T-helper 17 cell (primary cell): ENCODE data around the gene TDG. TPM values are rescaled to one million over a fixed set of nuclear protein-coding genes. Genes with fewer than 3 reads are reported as not detected.
A peak's percentile ranks its signal among the peaks of the same experiment; 100 is the strongest.

Experiments used
- ATAC-seq: fragments of 150-1000 bp; cut with Tn5 transposase; 2 replicates; pipeline ENCODE4 v1.10.0; 2021; ENCODE audit warnings: mild to moderate bottlenecking, moderate library complexity
- DNase-seq, 3 donors: peaks; one replicate each; pipeline versions ENCODE4 v3.0.0 to v3.0.0-alpha.2; 2020 to 2021
- H3K9me3 ChIP-seq: one replicate; pipeline ENCODE4 v1.7.0; 2013; ENCODE audit warnings: low read length, mild to moderate bottlenecking; ENCODE audit not compliant: control insufficient read depth, poor library complexity, severe bottlenecking
- H3K27ac Mint-ChIP-seq: one replicate; pipeline ENCODE4 v1.8.0; 2022; ENCODE audit warnings: mild to moderate bottlenecking, moderate library complexity, mixed read lengths
- H3K27me3 Mint-ChIP-seq: one replicate; pipeline ENCODE4 v1.8.0; 2022; ENCODE audit warnings: mixed read lengths
- H3K36me3 Mint-ChIP-seq: one replicate; pipeline ENCODE4 v1.8.0; 2022; ENCODE audit warnings: low read depth, mixed read lengths
- H3K4me1 Mint-ChIP-seq: one replicate; pipeline ENCODE4 v1.8.0; 2022; ENCODE audit warnings: mild to moderate bottlenecking, mixed read lengths
- H3K4me3 Mint-ChIP-seq: one replicate; pipeline ENCODE4 v1.8.0; 2022; ENCODE audit warnings: mild to moderate bottlenecking, moderate library complexity, mixed read lengths
- total RNA-seq, 4 donors: library from RNA in 2 of 4; stranded (reverse) in 2 of 4; gene quantifications; one replicate each; pipeline ENCODE4 v1.2.3 and lab custom pipeline; 2022 to 2026

TDG gene
- total RNA-seq, result 10 to 100 TPM; 27.0 to 30.4 TPM
- 21.9 to 46.6 reads per million in 2 donors for total RNA-seq (lab: John Stamatoyannopoulos, UW)

DNA sequence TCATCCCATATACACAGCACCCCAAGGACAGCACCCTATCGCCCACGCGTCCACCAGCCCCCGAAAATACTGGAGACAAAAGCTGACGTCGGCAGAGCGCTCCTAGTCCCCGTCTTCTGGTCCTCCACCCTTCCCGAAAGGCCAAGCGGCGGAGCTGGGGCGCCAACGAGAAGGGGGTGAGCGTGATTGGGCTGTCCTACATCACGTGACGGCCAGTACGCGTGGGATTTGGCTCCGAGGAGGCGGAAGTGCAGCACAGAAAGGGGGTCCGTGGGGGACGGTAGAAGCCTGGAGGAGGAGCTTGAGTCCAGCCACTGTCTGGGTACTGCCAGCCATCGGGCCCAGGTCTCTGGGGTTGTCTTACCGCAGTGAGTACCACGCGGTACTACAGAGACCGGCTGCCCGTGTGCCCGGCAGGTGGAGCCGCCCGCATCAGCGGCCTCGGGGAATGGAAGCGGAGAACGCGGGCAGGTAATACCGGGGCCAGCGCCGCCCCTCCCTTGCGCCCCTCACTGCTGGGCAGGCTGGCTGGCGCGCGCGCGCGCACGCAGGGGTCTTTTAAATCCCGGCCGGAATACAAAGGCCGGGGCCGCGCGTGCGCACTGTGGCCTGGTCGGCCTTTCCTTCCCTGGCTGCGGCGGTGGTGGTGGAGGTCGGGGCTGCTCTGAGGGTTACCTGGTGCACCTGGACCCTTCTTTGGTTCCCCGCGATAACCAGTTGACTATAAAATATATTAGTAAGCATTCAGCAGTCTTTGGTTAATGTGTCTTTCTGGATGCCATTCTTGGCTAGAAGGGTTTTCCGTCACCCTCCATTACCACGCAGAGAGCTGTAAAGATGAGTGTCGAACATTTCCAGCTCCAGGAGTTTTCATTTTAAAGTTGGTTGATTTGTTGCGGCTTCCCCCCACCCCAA lies at the start of gene TDG:
TDG (plus strand) TSS at position 283 of the 915 bp plus-strand sequence; CDS start at position 449, 166 bp downstream.
- ATAC-seq, result peak; percentile 94
- H3K9me3 ChIP-seq, result no peaks in the 10 kb centered on the region
- Mint-ChIP-seq H3K27me3 (no peaks in the 10 kb centered on the region), H3K4me1 (peaks cover 40% of the 10 kb centered on the region), H3K36me3 (peaks cover 4% of the 10 kb centered on the region), H3K4me3 (peak within 1 kb of the TSS; percentile 96), H3K27ac (peak within 1 kb of the TSS; percentile 99)
- peak; percentile 89 to 94 (median 93) for DNase-seq

DNA sequence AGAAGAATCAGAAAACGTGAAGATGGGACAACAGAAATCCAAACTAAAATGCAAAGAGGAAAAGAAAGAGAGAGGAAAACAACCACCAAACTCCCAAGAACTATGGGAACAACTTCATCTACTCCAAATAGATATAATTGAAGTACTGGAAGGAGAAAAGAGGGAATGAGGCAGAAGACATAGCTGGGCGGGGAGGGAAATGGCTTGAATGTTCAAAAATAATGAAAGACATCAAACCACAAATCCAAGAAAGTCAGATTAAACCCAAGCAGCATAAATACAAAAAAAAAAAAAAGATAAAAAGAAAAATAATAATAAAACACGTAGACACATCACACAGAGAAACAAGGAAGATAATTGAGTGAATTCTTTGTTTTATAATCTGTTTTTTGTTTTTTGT lies 47.8 kb upstream of the TDG start:
- Mint-ChIP-seq H3K27me3 (peaks cover 20% of the 10 kb centered on the region), H3K36me3 (peaks cover 2% of the 10 kb centered on the region), H3K27ac (no peak overlapping the region), H3K4me3 (no peak overlapping the region), H3K4me1 (no peaks in the 10 kb centered on the region)
- H3K9me3 ChIP-seq, result peaks cover 3% of the 10 kb centered on the region
- DNase-seq (no peak), ATAC-seq (no peak)

DNA sequence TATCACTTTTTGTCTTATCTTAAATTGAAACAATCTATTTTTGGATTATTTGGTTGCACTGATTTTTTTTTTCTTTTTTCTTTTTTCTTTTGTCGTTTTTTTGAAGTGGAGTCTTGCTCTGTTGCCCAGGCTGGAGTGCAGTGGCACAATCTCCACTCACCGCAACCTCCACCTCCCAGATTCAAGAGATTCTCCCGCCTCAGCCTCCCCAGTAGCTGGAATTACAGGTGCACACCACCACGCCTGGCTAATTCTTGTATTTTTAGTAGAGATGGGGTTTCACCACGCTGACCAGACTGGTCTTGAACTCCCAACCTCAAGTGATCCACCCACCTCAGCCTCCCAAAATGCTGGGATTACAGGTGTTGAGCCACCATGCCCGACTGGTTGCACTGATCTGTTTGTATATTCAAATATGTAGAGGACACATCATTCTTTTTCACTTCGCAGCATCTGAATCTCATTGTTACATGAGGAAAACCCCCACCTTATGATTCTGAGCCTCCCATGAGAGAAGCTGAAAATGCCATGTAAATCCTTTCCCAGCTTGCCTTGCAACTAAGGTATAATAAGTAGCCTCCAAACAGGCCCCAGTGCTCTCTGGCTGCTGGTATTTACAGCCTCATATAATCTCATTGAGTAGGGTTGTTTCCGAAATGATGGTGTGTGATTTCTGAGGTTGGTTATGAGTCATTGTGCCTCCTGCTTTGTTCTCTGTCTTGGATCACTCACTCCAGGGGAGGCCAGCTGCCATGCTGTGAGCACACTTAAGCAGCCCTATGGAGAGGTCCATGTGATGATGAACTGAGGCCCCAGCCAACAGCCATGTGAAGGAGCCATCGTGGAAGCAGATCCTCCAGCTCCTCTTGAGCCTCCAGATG lies 40.7 kb upstream of the TDG start:
- Mint-ChIP-seq H3K36me3 (no peaks in the 10 kb centered on the region), H3K4me3 (peak overlapping the region; percentile 34), H3K27me3 (no peaks in the 10 kb centered on the region), H3K27ac (peak overlapping the region; percentile 94), H3K4me1 (peaks cover 29% of the 10 kb centered on the region)
- no peaks in the 10 kb centered on the region for H3K9me3 ChIP-seq
- ATAC-seq, result no peak
- no peak for DNase-seq

DNA sequence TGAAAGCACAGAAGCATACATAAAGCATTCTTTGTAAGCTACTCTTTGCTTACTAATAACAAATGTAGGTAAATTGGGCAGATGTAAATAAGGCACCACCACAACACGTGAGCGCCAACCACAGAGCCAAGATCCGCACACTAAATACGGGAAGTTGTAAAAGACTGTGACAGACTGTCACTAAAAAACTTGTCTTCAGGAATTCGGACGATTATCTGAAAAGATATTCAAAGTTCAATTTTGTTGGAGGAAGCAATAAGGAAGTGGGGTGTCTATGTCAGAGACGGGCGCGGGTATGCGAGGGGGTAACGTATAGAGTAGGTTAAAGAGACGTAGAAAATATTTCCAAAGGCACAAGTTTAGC lies 37.0 kb upstream of the TDG start:
- peak overlapping the region; percentile 93 for H3K4me3 Mint-ChIP-seq
- ATAC-seq (peak; percentile 6), DNase-seq (peak; percentile 26 to 49 (median 27))
- peaks cover 53% of the 10 kb centered on the region for H3K4me1 Mint-ChIP-seq
- H3K36me3 Mint-ChIP-seq, result peaks cover 3% of the 10 kb centered on the region
- no peaks in the 10 kb centered on the region for H3K9me3 ChIP-seq
- peak overlapping the region; percentile 100 for H3K27ac Mint-ChIP-seq
- no peaks in the 10 kb centered on the region for H3K27me3 Mint-ChIP-seq

DNA sequence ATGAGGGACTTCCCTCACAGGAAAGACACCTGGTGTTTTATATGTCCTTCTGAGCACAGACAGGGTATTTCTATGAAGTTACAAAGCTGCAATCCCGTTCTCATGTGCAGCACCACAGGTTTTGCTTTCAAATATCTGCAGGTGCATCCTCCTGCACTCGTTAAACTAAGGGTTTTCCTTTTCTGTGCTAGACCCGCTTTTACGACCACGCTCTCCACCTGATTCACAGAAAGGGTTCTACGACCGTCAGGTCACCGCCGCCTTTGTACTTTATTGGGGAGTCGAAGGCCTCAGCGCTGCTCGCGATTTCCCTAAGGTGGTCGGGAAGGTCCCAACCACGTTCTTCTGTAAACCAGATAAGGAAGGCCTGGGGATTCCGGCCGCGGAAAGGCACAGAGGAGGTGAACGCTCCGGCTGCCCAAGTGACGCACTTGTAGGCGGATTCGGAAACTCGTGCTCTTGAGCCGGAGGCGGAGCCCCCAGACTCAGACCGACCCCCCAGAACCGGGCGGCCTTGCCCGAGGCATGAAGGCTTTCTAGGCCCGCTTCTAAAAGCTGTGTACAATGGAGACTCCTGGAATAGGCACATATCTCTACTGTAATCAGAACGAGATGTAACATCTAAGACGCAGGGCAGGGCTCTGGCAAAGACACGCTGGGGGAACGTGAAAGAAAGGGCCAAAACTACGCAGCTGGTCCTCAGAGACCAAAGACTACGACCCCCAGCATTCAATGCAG lies 36.5 kb upstream of the TDG start:
- peak; percentile 53 for ATAC-seq
- Mint-ChIP-seq H3K4me1 (peaks cover 51% of the 10 kb centered on the region), H3K36me3 (peaks cover 3% of the 10 kb centered on the region), H3K27me3 (no peaks in the 10 kb centered on the region), H3K4me3 (peak overlapping the region; percentile 93), H3K27ac (peak overlapping the region; percentile 100)
- DNase-seq, result peak; percentile 60 to 76 (median 70)
- H3K9me3 ChIP-seq, result no peaks in the 10 kb centered on the region

DNA sequence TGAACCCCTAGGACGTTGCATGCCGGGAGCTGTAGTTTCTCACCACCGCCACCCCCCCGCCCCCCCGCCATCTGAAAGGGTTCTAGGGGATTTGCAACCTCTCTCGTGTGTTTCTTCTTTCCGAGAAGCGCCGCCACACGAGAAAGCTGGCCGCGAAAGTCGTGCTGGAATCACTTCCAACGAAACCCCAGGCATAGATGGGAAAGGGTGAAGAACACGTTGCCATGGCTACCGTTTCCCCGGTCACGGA lies 36.0 kb upstream of the TDG start:
- H3K27ac Mint-ChIP-seq, result peak overlapping the region; percentile 100

DNA sequence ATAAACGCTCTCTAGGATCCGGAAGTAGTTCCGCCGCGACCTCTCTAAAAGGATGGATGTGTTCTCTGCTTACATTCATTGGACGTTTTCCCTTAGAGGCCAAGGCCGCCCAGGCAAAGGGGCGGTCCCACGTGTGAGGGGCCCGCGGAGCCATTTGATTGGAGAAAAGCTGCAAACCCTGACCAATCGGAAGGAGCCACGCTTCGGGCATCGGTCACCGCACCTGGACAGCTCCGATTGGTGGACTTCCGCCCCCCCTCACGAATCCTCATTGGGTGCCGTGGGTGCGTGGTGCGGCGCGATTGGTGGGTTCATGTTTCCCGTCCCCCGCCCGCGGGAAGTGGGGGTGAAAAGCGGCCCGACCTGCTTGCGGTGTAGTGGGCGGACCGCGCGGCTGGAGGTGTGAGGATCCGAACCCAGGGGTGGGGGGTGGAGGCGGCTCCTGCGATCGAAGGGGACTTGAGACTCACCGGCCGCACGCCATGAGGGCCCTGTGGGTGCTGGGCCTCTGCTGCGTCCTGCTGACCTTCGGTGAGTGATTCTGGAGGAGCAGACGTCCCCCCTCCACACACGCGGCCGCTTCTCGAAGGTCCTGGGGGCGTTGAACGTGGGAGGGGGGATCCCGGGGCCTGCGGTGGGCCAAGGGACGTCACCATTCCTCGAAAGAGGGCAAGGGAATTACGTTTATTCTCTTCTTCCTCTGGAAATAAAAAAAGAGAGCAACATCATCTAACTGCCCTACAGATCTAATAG lies 35.5 kb upstream of the TDG start, which contains the start of gene HSP90B1:
HSP90B1 (plus strand) TSS at position 377 of the 753 bp plus-strand sequence; CDS start at position 483, 106 bp downstream.
- H3K9me3 ChIP-seq, result no peaks in the 10 kb centered on the region
- peak; percentile 98 to 99 (median 99) for DNase-seq
- peaks cover 3% of the 10 kb centered on the region for H3K36me3 Mint-ChIP-seq
- no peaks in the 10 kb centered on the region for H3K27me3 Mint-ChIP-seq
- peaks cover 53% of the 10 kb centered on the region for H3K4me1 Mint-ChIP-seq
- peak within 1 kb of the TSS; percentile 100 for H3K27ac Mint-ChIP-seq
- H3K4me3 Mint-ChIP-seq, result peak within 1 kb of the TSS; percentile 93
- ATAC-seq, result peak; percentile 76

More for the DNA sequence above, 36.0 kb upstream of the TDG start:
- ATAC-seq, result no peak
- peak overlapping the region; percentile 93 for H3K4me3 Mint-ChIP-seq
- no peaks in the 10 kb centered on the region for H3K27me3 Mint-ChIP-seq
- peaks cover 53% of the 10 kb centered on the region for H3K4me1 Mint-ChIP-seq
- DNase-seq, result peak in 1 of 3 donors; percentile 69
- H3K9me3 ChIP-seq, result no peaks in the 10 kb centered on the region
- peaks cover 3% of the 10 kb centered on the region for H3K36me3 Mint-ChIP-seq

DNA sequence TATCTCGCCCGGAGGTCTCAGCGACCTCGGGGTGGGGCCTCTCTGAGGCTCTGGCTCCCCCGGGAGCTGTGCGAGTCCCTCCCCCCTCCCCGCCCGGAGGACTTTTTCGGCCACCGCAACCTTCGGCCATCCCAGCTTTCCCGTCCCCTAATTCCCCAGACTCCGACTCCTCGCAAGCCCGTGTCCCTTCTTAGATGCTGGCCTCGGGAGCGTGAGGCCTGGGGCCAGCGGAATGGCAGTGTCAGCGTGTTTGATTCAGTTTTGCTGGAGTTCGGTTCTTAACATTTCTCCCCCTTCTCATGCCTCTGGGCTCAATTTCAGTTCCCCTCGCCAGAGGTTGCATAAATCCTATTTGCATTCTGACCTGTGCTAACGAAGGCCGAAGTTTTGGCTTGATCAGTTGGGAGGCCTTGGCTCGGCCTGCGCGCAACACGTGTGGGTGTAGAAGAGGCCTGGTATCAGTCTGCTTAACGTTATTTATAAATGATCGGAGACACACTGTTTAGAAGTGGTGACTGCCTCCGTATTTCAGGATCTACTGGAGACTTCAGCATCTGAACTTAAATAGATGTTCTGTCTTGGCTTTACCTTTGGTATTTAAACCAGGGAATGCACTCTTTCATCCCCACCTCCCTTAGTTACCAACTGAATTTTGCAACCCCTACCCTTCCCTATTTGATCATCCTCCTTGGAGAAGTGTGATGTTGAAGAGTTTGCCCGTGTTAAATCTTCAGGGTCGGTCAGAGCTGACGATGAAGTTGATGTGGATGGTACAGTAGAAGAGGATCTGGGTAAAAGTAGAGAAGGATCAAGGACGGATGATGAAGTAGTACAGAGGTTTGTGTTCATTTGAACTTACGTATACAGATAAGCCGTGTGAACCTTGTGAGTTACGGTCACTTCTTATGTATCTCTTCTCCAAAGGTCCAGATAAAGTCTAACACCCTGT lies 34.6 kb upstream of the TDG start:
- peaks cover 56% of the 10 kb centered on the region for H3K4me1 Mint-ChIP-seq
- no peak for DNase-seq
- H3K27me3 Mint-ChIP-seq, result no peaks in the 10 kb centered on the region
- no peaks in the 10 kb centered on the region for H3K9me3 ChIP-seq
- ATAC-seq, result no peak
- H3K36me3 Mint-ChIP-seq, result peaks cover 5% of the 10 kb centered on the region
- peak overlapping the region; percentile 100 for H3K27ac Mint-ChIP-seq
- H3K4me3 Mint-ChIP-seq, result peak overlapping the region; percentile 93

DNA sequence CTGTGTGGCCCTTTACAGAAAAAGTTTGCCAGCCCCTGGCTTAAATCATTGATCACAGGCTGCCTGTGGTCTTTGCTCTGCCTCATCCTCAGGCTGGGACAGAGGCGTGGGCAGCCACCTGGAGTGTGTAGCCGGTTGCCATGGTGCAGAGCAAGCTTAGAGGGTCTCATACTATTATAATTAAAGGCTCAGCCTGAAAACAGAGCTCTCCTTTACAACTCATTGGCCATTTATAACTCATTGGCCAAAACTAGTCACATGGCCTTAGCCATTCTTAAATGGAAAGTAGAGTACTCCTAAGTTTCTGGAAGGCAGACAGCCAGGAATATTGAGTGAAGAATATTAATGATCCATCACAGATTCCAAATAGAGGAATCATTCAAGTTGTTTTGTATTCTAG lies 32.4 kb upstream of the TDG start:
- DNase-seq, result no peak
- ATAC-seq, result no peak
- H3K9me3 ChIP-seq, result no peaks in the 10 kb centered on the region
- peaks cover 52% of the 10 kb centered on the region for H3K4me1 Mint-ChIP-seq
- no peaks in the 10 kb centered on the region for H3K27me3 Mint-ChIP-seq
- peaks cover 7% of the 10 kb centered on the region for H3K36me3 Mint-ChIP-seq
- no peak overlapping the region for H3K4me3 Mint-ChIP-seq
- H3K27ac Mint-ChIP-seq, result peak overlapping the region; percentile 100

DNA sequence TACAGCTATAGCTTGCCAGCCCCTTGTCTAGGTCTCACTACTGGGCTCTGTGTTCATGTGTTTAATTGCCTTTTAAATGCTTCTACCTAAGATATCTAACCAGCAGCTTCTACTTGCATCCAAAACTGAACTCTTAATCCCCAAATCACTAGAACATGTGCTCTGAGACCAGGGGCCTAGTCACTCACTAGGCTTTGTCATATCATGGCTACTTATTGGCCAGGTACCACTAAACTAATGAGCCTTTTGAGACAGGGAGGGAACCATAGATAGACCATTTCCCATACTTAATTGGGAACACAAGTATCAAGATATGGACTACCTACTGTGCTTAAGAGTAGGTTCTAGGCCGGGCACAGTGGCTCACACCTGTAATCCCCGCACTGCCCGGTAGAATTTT lies 29.0 kb upstream of the TDG start:
- DNase-seq (no peak), ATAC-seq (no peak)
- H3K27me3 Mint-ChIP-seq, result no peaks in the 10 kb centered on the region
- no peak overlapping the region for H3K4me3 Mint-ChIP-seq
- H3K36me3 Mint-ChIP-seq, result peaks cover 10% of the 10 kb centered on the region
- H3K4me1 Mint-ChIP-seq, result peaks cover 31% of the 10 kb centered on the region
- peak overlapping the region; percentile 61 for H3K27ac Mint-ChIP-seq
- H3K9me3 ChIP-seq, result no peaks in the 10 kb centered on the region

DNA sequence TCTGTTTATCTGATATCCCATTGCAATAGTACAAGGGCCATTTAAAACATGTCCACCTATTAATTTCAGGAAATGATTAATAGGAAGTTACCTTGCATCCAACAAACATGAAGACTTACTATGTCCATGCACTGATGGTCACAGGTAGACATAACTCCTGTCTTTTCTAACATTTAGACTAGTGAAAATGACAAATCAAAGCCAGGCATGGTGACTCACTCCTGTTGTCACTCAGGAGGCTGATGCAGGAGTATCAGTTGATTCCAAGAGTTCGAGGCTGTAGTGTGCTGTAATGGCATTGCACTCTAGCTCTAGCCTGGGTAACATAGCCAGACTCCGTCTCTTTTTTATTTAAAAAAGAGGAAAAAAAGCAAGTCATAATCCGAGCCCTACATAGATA lies 20.7 kb upstream of the TDG start:
- peaks cover 28% of the 10 kb centered on the region for H3K4me1 Mint-ChIP-seq

More for the DNA sequence above, 20.7 kb upstream of the TDG start:
- Mint-ChIP-seq H3K4me3 (no peak overlapping the region), H3K36me3 (peaks cover 20% of the 10 kb centered on the region), H3K27me3 (no peaks in the 10 kb centered on the region), H3K27ac (peak overlapping the region; percentile 79)
- ATAC-seq (no peak), DNase-seq (no peak)
- H3K9me3 ChIP-seq, result no peaks in the 10 kb centered on the region
